ENCODE measurements around the gene ZNF575. TPM values are rescaled to one million over a fixed set of nuclear protein-coding genes. Genes with fewer than 3 reads are reported as not detected.

Gene ZNF575
- total and polyA plus RNA-seq, 2 experiments from 2014 or later: 0.10 to 0.65 TPM

DNA sequence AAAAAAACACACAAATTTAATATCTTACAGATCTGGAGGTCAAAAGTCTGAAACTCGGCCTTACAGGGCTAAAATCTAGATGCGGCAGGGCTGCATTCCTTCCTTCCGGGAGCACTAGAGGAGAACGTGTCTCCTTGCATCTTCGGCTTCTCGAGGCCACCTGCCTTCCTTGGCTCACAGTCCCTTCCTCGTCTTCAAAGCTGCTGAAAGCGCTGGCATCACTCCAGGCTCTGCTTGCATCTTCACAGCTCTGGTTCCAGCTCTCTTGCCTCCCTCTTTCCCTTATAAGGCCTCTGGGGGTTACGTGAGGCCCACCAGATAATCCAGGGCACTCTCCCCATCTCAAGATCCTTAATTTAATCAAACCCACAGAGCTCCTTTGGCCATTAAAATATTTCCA is 31.8 kb downstream of the ZNF575 start:
- H3K27ac ChIP-seq (ENCODE audit: low read depth): no peak overlapping the region
- H4K20me1 ChIP-seq (replicated peaks; ENCODE audit: insufficient read depth): no peaks in the 10 kb centered on the region; the same call in 1 of the 2 replicates
- H3K9me3 Mint-ChIP-seq: no peaks in the 10 kb centered on the region
- no peak overlapping the region for H3K4me3 Mint-ChIP-seq
- H3K36me3 ChIP-seq (ENCODE audit: insufficient read depth): no peaks in the 10 kb centered on the region
- H3K4me3 ChIP-seq: no peak overlapping the region
- no peak overlapping the region for H2AFZ ChIP-seq
- H3K27me3 ChIP-seq (ENCODE audit: insufficient read depth): no peaks in the 10 kb centered on the region
- 0 out of 2 replicates have a peak overlapping the region, but pooled peaks have one; percentile 65 for H3K27ac Mint-ChIP-seq
- ATAC-seq (no peak), DNase-seq (ENCODE audit: low spot score) (no peak)
- H3K79me2 ChIP-seq (replicated peaks; ENCODE audit: insufficient read depth): 0 out of 2 replicates have a peak, but pooled peaks cover 3% of the 10 kb centered on the region
- H3K36me3 Mint-ChIP-seq (ENCODE audit: low read depth): peaks cover 23% of the 10 kb centered on the region
- no peaks in the 10 kb centered on the region for H3K9me2 ChIP-seq (ENCODE audit: insufficient read depth)
- TF ChIP-seq REST (IDR thresholded peaks at IDR 0.05; ENCODE audit: unreplicated experiment) (no peak), JUNB (IDR thresholded peaks at IDR 0.05; ENCODE audit: unreplicated experiment) (no peak), POLR2AphosphoS5 (IDR thresholded peaks at IDR 0.05; ENCODE audit: low read depth) (no peak)
- TF ChIP-seq, protein P1, sequence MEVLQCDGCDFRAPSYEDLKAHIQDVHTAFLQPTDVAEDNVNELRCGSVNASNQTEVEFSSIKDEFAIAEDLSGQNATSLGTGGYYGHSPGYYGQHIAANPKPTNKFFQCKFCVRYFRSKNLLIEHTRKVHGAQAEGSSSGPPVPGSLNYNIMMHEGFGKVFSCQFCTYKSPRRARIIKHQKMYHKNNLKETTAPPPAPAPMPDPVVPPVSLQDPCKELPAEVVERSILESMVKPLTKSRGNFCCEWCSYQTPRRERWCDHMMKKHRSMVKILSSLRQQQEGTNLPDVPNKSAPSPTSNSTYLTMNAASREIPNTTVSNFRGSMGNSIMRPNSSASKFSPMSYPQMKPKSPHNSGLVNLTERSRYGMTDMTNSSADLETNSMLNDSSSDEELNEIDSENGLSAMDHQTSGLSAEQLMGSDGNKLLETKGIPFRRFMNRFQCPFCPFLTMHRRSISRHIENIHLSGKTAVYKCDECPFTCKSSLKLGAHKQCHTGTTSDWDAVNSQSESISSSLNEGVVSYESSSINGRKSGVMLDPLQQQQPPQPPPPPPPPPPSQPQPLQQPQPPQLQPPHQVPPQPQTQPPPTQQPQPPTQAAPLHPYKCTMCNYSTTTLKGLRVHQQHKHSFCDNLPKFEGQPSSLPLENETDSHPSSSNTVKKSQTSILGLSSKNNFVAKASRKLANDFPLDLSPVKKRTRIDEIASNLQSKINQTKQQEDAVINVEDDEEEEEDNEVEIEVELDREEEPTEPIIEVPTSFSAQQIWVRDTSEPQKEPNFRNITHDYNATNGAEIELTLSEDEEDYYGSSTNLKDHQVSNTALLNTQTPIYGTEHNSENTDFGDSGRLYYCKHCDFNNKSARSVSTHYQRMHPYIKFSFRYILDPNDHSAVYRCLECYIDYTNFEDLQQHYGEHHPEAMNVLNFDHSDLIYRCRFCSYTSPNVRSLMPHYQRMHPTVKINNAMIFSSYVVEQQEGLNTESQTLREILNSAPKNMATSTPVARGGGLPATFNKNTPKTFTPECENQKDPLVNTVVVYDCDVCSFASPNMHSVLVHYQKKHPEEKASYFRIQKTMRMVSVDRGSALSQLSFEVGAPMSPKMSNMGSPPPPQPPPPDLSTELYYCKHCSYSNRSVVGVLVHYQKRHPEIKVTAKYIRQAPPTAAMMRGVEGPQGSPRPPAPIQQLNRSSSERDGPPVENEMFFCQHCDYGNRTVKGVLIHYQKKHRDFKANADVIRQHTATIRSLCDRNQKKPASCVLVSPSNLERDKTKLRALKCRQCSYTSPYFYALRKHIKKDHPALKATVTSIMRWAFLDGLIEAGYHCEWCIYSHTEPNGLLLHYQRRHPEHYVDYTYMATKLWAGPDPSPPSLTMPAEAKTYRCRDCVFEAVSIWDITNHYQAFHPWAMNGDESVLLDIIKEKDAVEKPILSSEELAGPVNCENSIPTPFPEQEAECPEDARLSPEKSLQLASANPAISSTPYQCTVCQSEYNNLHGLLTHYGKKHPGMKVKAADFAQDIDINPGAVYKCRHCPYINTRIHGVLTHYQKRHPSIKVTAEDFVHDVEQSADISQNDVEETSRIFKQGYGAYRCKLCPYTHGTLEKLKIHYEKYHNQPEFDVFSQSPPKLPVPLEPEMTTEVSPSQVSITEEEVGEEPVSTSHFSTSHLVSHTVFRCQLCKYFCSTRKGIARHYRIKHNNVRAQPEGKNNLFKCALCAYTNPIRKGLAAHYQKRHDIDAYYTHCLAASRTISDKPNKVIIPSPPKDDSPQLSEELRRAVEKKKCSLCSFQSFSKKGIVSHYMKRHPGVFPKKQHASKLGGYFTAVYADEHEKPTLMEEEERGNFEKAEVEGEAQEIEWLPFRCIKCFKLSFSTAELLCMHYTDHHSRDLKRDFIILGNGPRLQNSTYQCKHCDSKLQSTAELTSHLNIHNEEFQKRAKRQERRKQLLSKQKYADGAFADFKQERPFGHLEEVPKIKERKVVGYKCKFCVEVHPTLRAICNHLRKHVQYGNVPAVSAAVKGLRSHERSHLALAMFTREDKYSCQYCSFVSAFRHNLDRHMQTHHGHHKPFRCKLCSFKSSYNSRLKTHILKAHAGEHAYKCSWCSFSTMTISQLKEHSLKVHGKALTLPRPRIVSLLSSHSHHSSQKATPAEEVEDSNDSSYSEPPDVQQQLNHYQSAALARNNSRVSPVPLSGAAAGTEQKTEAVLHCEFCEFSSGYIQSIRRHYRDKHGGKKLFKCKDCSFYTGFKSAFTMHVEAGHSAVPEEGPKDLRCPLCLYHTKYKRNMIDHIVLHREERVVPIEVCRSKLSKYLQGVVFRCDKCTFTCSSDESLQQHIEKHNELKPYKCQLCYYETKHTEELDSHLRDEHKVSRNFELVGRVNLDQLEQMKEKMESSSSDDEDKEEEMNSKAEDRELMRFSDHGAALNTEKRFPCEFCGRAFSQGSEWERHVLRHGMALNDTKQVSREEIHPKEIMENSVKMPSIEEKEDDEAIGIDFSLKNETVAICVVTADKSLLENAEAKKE (CRISPR knock-in tag; IDR thresholded peaks at IDR 0.05): no peak
- no peaks in the 10 kb centered on the region for H3K4me1 ChIP-seq (ENCODE audit: insufficient read depth)
- peaks cover under 1% of the 10 kb centered on the region; the same call in 2 of the 3 replicates for H3K4me1 Mint-ChIP-seq
- H3K27me3 Mint-ChIP-seq (ENCODE audit: insufficient read depth, low read depth, poor library complexity): peaks cover 2% of the 10 kb centered on the region
- no peak overlapping the region for H3K4me2 ChIP-seq
- H3F3A ChIP-seq (replicated peaks; ENCODE audit: low read depth): 0 out of 2 replicates have a peak, but pooled peaks cover 5% of the 10 kb centered on the region

Measured in GM23338 (cell line).